Liver (tissue), 9 donors: ENCODE results near the gene SNCAIP. TPM values are rescaled to one million over a fixed set of nuclear protein-coding genes. Genes with fewer than 3 reads are reported as not detected.

ENCODE experiments used
- DNase-seq: peaks from one replicate; pipeline ENCODE4 v3.0.0-alpha.2; 2017; ENCODE audit warnings: low spot score
- H3K27ac ChIP-seq, 2 donors: one replicate each; pipeline ENCODE4 v1.7.0; 2013; ENCODE audit warnings: inconsistent platforms in 2 of 2, low read length in 2 of 2, control low read depth in 1 of 2, low read depth in 1 of 2, mild to moderate bottlenecking in 1 of 2
- H3K27me3 ChIP-seq, 4 donors: one replicate each; pipeline versions ENCODE4 v1.6.1 to v1.7.0; 2013; ENCODE audit warnings: low read length in 3 of 4, inconsistent platforms in 1 of 4, mild to moderate bottlenecking in 1 of 4, moderate library complexity in 1 of 4; ENCODE audit not compliant: control insufficient read depth in 4 of 4, insufficient read depth in 4 of 4
- H3K36me3 ChIP-seq, 4 donors: one replicate each; pipeline versions ENCODE4 v1.6.1 to v1.7.0; 2013; ENCODE audit warnings: low read length in 3 of 4, mild to moderate bottlenecking in 3 of 4, low read depth in 1 of 4, moderate library complexity in 1 of 4; ENCODE audit not compliant: control insufficient read depth in 4 of 4, insufficient read depth in 3 of 4
- H3K4me1 ChIP-seq, 4 donors: one replicate each; pipeline versions ENCODE4 v1.6.1 to v1.7.0; 2013; ENCODE audit warnings: low read length in 3 of 4, mild to moderate bottlenecking in 3 of 4, moderate library complexity in 1 of 4; ENCODE audit not compliant: control insufficient read depth in 4 of 4, insufficient read depth in 4 of 4
- H3K4me3 ChIP-seq, 3 donors: one replicate each; pipeline versions ENCODE4 v1.6.1 to v1.7.0; 2013; ENCODE audit warnings: low read length in 3 of 3, control low read depth in 1 of 3, low read depth in 1 of 3, mild to moderate bottlenecking in 1 of 3
- H3K9ac ChIP-seq, 2 donors: one replicate each; pipeline ENCODE4 v1.7.0; 2013; ENCODE audit warnings: low read length in 2 of 2, mild to moderate bottlenecking in 2 of 2, moderate library complexity in 2 of 2, control low read depth in 1 of 2, low read depth in 1 of 2
- H3K9me3 ChIP-seq, 4 donors: one replicate each; pipeline versions ENCODE4 v1.6.1 to v1.7.0; 2013; ENCODE audit warnings: low read length in 3 of 4; ENCODE audit not compliant: control insufficient read depth in 4 of 4
- ATF3 ChIP-seq: IDR thresholded peaks from 2 replicates; pipeline ENCODE4 v1.6.1; 2016; ENCODE audit warnings: antibody characterized with exemption
- FOXA1 ChIP-seq: IDR thresholded peaks from 2 replicates; pipeline ENCODE4 v1.6.1; 2016; ENCODE audit warnings: antibody characterized with exemption
- HNF4A ChIP-seq, 2 donors: conservative IDR thresholded peaks; 2 replicates each; pipeline ENCODE4 v1.6.1; 2016; ENCODE audit warnings: antibody characterized with exemption in 2 of 2, mild to moderate bottlenecking in 2 of 2
- HNF4G ChIP-seq: IDR thresholded peaks from 2 replicates; pipeline ENCODE4 v1.6.1; 2016; ENCODE audit warnings: antibody characterized with exemption
- JUND ChIP-seq, 2 donors: IDR thresholded peaks; 2 replicates each; pipeline ENCODE4 v1.6.1; 2016; ENCODE audit warnings: antibody characterized with exemption in 2 of 2
- MAX ChIP-seq: IDR thresholded peaks from 2 replicates; pipeline ENCODE4 v1.6.1; 2016; ENCODE audit warnings: antibody characterized with exemption
- NR2F2 ChIP-seq: IDR thresholded peaks from 2 replicates; pipeline ENCODE4 v1.6.1; 2016; ENCODE audit warnings: antibody characterized with exemption
- REST ChIP-seq: IDR thresholded peaks from 2 replicates; pipeline ENCODE4 v1.6.1; 2016; ENCODE audit warnings: antibody characterized with exemption, mild to moderate bottlenecking
- RXRA ChIP-seq, 2 donors: IDR thresholded peaks; 2 replicates each; pipeline ENCODE4 v1.6.1; 2017 to 2018; ENCODE audit warnings: antibody characterized with exemption in 2 of 2, mild to moderate bottlenecking in 1 of 2
- SP1 ChIP-seq: IDR thresholded peaks from 2 replicates; pipeline ENCODE4 v1.6.1; 2018; ENCODE audit warnings: antibody characterized with exemption, mild to moderate bottlenecking
- TAF1 ChIP-seq: conservative IDR thresholded peaks from 2 replicates; pipeline ENCODE4 v1.6.1; 2016; ENCODE audit warnings: antibody characterized with exemption, mild to moderate bottlenecking
- YY1 ChIP-seq: IDR thresholded peaks from 2 replicates; pipeline ENCODE4 v1.6.1; 2016; ENCODE audit warnings: antibody characterized with exemption, mild to moderate bottlenecking
- ZBTB33 ChIP-seq: IDR thresholded peaks from 2 replicates; pipeline ENCODE4 v1.6.1; 2016; ENCODE audit warnings: antibody characterized with exemption
- WGBS: extraction: QIAGEN DNeasy Blood & Tissue Kit; methylation state at CpG from one replicate; pipeline ENCODE4 v1.1.7; 2013; 5-methylcytosine and 5-hydroxymethylcytosine counted together
- polyA plus RNA-seq, 2 donors: library from polyadenylated mRNA; stranded (reverse) in 1 of 2; unstranded in 1 of 2; fragments of 200-250 nt in 1 of 2; fragments of >200 nt in 1 of 2; fragmentation: Nextera tagmentation in 1 of 2; extraction: Ambion mirVana in 1 of 2; gene quantifications; one replicate each; pipeline versions ENCODE4 v1.2.1 to v1.2.3, GENCODE V29; 2013 to 2015
- total RNA-seq, 2 donors: library from RNA; depleted of rRNA; stranded (reverse); fragments of >200 nt; gene quantifications; one replicate each; pipeline ENCODE4 v1.2.3, GENCODE V29; 2014
- donor health status: healthy.
- donor health status: healthy.
- donor health status: healthy.
- donor health status: healthy.
- donor health status: healthy.

Gene SNCAIP
- total and polyA plus RNA-seq, 4 donors: 0.17 to 2.1 (median 0.74) TPM

- no peaks in the 10 kb centered on the region for H3K36me3 ChIP-seq
- 86% methylated on average over 4 of the region's 4 CpGs for WGBS
- H3K9ac ChIP-seq: no peak overlapping the region
These were observed 111.2 kb downstream of the SNCAIP start for GRCh38 chr5:122423221-122423620.

GRCh38 chr5:122424132-122424531 is 112.1 kb downstream of the SNCAIP start:
- Histone ChIP-seq H3K36me3 (no peaks in the 10 kb centered on the region), H3K27ac (no peak overlapping the region), H3K9me3 (no peaks in the 10 kb centered on the region), H3K27me3 (no peaks in the 10 kb centered on the region), H3K9ac (no peak overlapping the region), H3K4me3 (no peak overlapping the region), H3K4me1 (no peaks in the 10 kb centered on the region)
- DNase-seq: no peak
- TF ChIP-seq JUND (IDR thresholded peaks at IDR 0.05) (no peak), REST (no peak), MAX (no peak), ATF3 (no peak)
- 86% methylated on average over 1 of the region's 1 CpG for WGBS

More at GRCh38 chr5:122423221-122423620, 111.2 kb downstream of the SNCAIP start:
- Histone ChIP-seq H3K9me3 (no peaks in the 10 kb centered on the region), H3K27me3 (no peaks in the 10 kb centered on the region), H3K4me1 (no peaks in the 10 kb centered on the region), H3K4me3 (no peak overlapping the region), H3K27ac (no peak overlapping the region)
- TF ChIP-seq MAX (no peak), REST (no peak), HNF4G (no peak), YY1 (no peak)
- no peak for DNase-seq

GRCh38 chr5:122426301-122426700 is 114.3 kb downstream of the SNCAIP start:
- no peak overlapping the region for H3K9ac ChIP-seq
- H3K9me3 ChIP-seq: no peaks in the 10 kb centered on the region
- WGBS: 89% methylated on average over 3 of the region's 3 CpGs
- H3K27me3 ChIP-seq: no peaks in the 10 kb centered on the region
- no peak overlapping the region for H3K4me3 ChIP-seq
- H3K4me1 ChIP-seq: no peaks in the 10 kb centered on the region
- no peak for DNase-seq
- H3K36me3 ChIP-seq: no peaks in the 10 kb centered on the region
- no peak overlapping the region for H3K27ac ChIP-seq
- TF ChIP-seq REST (no peak), ATF3 (no peak), FOXA1 (no peak), RXRA (IDR thresholded peaks at IDR 0.05) (no peak), TAF1 (no peak), NR2F2 (no peak), HNF4A (conservative IDR thresholded peaks at IDR 0.05) (no peak), ZBTB33 (no peak), SP1 (no peak), JUND (IDR thresholded peaks at IDR 0.05) (no peak)
